ENCODE measurements around the gene ARSG. TPM values are rescaled to one million over a fixed set of nuclear protein-coding genes. Genes with fewer than 3 reads are reported as not detected.

ARSG gene
- total and polyA plus RNA-seq, 10 of the 15 experiments (the other 5 are each of a cell fraction or from before 2014, with no cell fraction given), result 2.9 to 13.5 (median 7.6) TPM

- Histone ChIP-seq H2AFZ (ENCODE audit: control insufficient read depth, low read depth, low read length) (no peak overlapping the region), H3K27ac (ENCODE audit: control insufficient read depth, insufficient read depth) (no peak overlapping the region), H3K4me2 (ENCODE audit: control insufficient read depth, insufficient read depth) (no peak overlapping the region), H3K79me2 (ENCODE audit: control insufficient read depth, insufficient read depth, low read length) (no peaks in the 10 kb centered on the region), H3K9ac (ENCODE audit: control insufficient read depth, insufficient read depth, low read length) (no peak overlapping the region), H3K27me3 (replicated peaks in 1 of 2; ENCODE audit: control insufficient read depth in 2 of 2, insufficient read depth in 2 of 2, low read length in 1 of 2) (no peaks in the 10 kb centered on the region), H3K9me3 (replicated peaks; ENCODE audit: control insufficient read depth, insufficient read depth, low read length) (no peaks in the 10 kb centered on the region), H4K20me1 (ENCODE audit: control insufficient read depth, insufficient read depth) (no peaks in the 10 kb centered on the region), H3K4me3 (no peak overlapping the region), H3K36me3 (ENCODE audit: control insufficient read depth in 2 of 2, insufficient read depth in 2 of 2, low read length in 1 of 2) (peaks cover 5 to 12% of the 10 kb centered on the region in 2 experiments; a peak in 3 of 4 replicates), H3K4me1 (ENCODE audit: control insufficient read depth, insufficient read depth, low read length) (no peaks in the 10 kb centered on the region)
- DNase-seq (ENCODE audit: low read depth, low spot score) (no peak), FAIRE-seq (no peak), ATAC-seq (no peak)
- CTCF ChIA-PET, result interaction anchor here (1.3 to 1.8 kb wide), 2 partner anchors 165 to 256 kb away, joined by 3 read pairs; no protein-coding TSS in a partner anchor
- RAD21 ChIA-PET (ENCODE audit: unreplicated experiment), result interaction anchor here (1.6 kb wide), 1 partner anchor 30 kb away, joined by 4 read pairs; no protein-coding TSS in a partner anchor
- in situ Hi-C loops (cut with MboI) (no loop called here), intact Hi-C loops (cut with micrococcal nuclease; ENCODE audit: unreplicated experiment) (no loop called here)
- SMC1A ChIA-PET (ENCODE audit: uncharacterized antibody, unreplicated experiment), result no interaction called here
- 94% methylated on average over 14 of the region's 14 CpGs for WGBS (ENCODE audit: insufficient coverage, insufficient replicate concordance, low lambda C conversion rate, missing lambda C conversion rate)
- TSS peak; percentile 36 for BruUV-seq (replicated peaks)
- POLR2A ChIA-PET, result no interaction called here
- TF ChIP-seq BHLHE40 (IDR thresholded peaks at IDR 0.05; ENCODE audit: borderline replicate concordance in 1 of 2, low read depth in 2 of 2, low read length in 1 of 2) (no peak), NKRF (conservative IDR thresholded peaks at IDR 0.05) (no peak), BCL3 (IDR thresholded peaks at IDR 0.05; ENCODE audit: borderline replicate concordance, insufficient read depth, low read depth, low read length, poor library complexity, severe bottlenecking) (no peak), SMARCA5 (IDR thresholded peaks at IDR 0.05) (no peak), ZNF687 (IDR thresholded peaks at IDR 0.05) (no peak), BACH1 (IDR thresholded peaks at IDR 0.05; ENCODE audit: borderline replicate concordance) (no peak), CUX1 (IDR thresholded peaks at IDR 0.05; ENCODE audit: insufficient replicate concordance, low read depth, low read length) (no peak), KLF5 (IDR thresholded peaks at IDR 0.05; ENCODE audit: partially characterized antibody) (no peak), ESRRA (IDR thresholded peaks at IDR 0.05; ENCODE audit: low read length) (no peak)
Measured at GRCh38 chr17:68428498-68429172, 137.3 kb downstream of the ARSG start.
